ENCODE data around the gene TM7SF3.

- no peak for TF ChIP-seq TAF1 (IDR thresholded peaks at IDR 0.05; ENCODE audit: borderline replicate concordance, insufficient read depth, low read length)
- no peak for TF ChIP-seq SIN3A (IDR thresholded peaks at IDR 0.05; ENCODE audit: borderline replicate concordance, insufficient read depth, low read length)
Observed at GRCh38 chr12:26953447-26953846, 60.7 kb downstream of the TM7SF3 start.
